HepG2 (cell line): ENCODE results near the gene EMC8. TPM values are rescaled to one million over a fixed set of nuclear protein-coding genes. Genes with fewer than 3 reads are reported as not detected.

Experiments
- ATAC-seq: fragments of 200-7000 bp; cut with Tn5 transposase; 3 replicates; pipeline ENCODE4 v1.9.1; 2020; ENCODE audit warnings: mild to moderate bottlenecking, moderate library complexity
- BruUV-seq: library from RNA; stranded (reverse); fragments of 400-500 nt; replicated peaks from 2 replicates; lab custom pipeline; 2021; lab: Mats Ljungman, UMichigan
- CTCF ChIA-PET: fragments of 300-600 bp; formaldehyde crosslinking; extraction: SDS; loops from one replicate; lab custom pipeline; 2021; ENCODE audit warnings: low total read pairs, inconsistent platforms, low intra/inter-chr PET ratio; lab: Yijun Ruan, JAX
- POLR2A ChIA-PET: fragments of 350-600 bp; sonication (Branson Sonifier 250); formaldehyde crosslinking; loops from one replicate; lab custom pipeline; 2020; ENCODE audit warnings: antibody characterized with exemption, inconsistent platforms; lab: Yijun Ruan, JAX
- DNase-seq: peaks from one replicate; pipeline ENCODE4 v3.0.0-alpha.2; 2015; ENCODE audit warnings: low spot score
- FAIRE-seq: peaks from 3 replicates; lab custom pipeline; 2011; peaks lifted over from hg19 to GRCh38; lab: Jason Lieb, UNC
- H2AFZ ChIP-seq: one replicate; pipeline ENCODE4 v1.6.1; 2011; ENCODE audit warnings: low read length, inconsistent platforms
- H3K27ac ChIP-seq: fragments of 300-600 bp; 3 replicates; pipeline ENCODE4 v1.8.0; 2011; ENCODE audit warnings: mixed run types, mild to moderate bottlenecking, mixed read lengths, low read length, inconsistent platforms; ENCODE audit not compliant: insufficient read depth; ENCODE audit errors: extremely low read length
- H3K27me3 ChIP-seq, 2 experiments: fragments of 200-600 bp in 1 of 2; 2 replicates in 1 of 2; 3 replicates in 1 of 2; pipeline versions ENCODE4 v1.6.0 to v1.8.0; 2011; ENCODE audit warnings: low read length in 2 of 2, mild to moderate bottlenecking in 2 of 2, moderate library complexity in 2 of 2, inconsistent platforms in 1 of 2; ENCODE audit not compliant: insufficient read depth in 2 of 2, control insufficient read depth in 1 of 2
- H3K36me3 ChIP-seq, 2 experiments: fragments of 200-600 bp in 1 of 2; replicated peaks in 1 of 2; 2 replicates in 1 of 2; 3 replicates in 1 of 2; pipeline versions ENCODE4 v1.5.1 to v1.8.0; 2011; ENCODE audit warnings: low read length in 2 of 2, inconsistent platforms in 1 of 2; ENCODE audit not compliant: insufficient read depth in 2 of 2, control insufficient read depth in 1 of 2
- H3K4me1 ChIP-seq: 2 replicates; pipeline ENCODE4 v1.5.1; 2012; ENCODE audit warnings: low read length, inconsistent platforms; ENCODE audit not compliant: insufficient read depth
- H3K4me2 ChIP-seq: 2 replicates; pipeline ENCODE4 v1.6.0; 2011; ENCODE audit warnings: low read depth, low read length, inconsistent platforms
- H3K4me3 ChIP-seq, 3 experiments: fragments of 200-600 bp in 1 of 3; sonication (generic), shearing (Covaris generic) in 1 of 3; replicated peaks in 1 of 3; 2 replicates each; pipeline ENCODE4 v1.5.1; 2011 to 2016; ENCODE audit warnings: low read length in 3 of 3, inconsistent platforms in 2 of 3, low read depth in 2 of 3, mild to moderate bottlenecking in 2 of 3, control low read depth in 1 of 3, mixed read lengths in 1 of 3; ENCODE audit not compliant: insufficient read depth in 1 of 3
- H3K79me2 ChIP-seq: one replicate; pipeline ENCODE4 v1.6.1; 2011; ENCODE audit warnings: low read length, inconsistent platforms; ENCODE audit not compliant: insufficient read depth
- H3K9ac ChIP-seq: 2 replicates; pipeline ENCODE4 v1.6.0; 2011; ENCODE audit warnings: mild to moderate bottlenecking, low read depth, low read length, inconsistent platforms; ENCODE audit not compliant: insufficient read depth
- H3K9me3 ChIP-seq: 2 replicates; pipeline ENCODE4 v1.5.1; 2012; ENCODE audit warnings: mild to moderate bottlenecking, low read length
- H4K20me1 ChIP-seq: 2 replicates; pipeline ENCODE4 v1.6.0; 2011; ENCODE audit warnings: inconsistent platforms, mild to moderate bottlenecking, low read length, moderate library complexity; ENCODE audit not compliant: insufficient read depth
- BRCA1 ChIP-seq: sonication (generic); formaldehyde crosslinking; IDR thresholded peaks from 2 replicates; pipeline ENCODE4 v1.4.0; 2020; ENCODE audit warnings: missing genetic modification reagents
- FOXP1 ChIP-seq, 2 experiments: fragments of 450-650 bp in 1 of 2; IDR thresholded peaks; 2 replicates each; pipeline ENCODE4 v1.6.1; 2017 to 2018; ENCODE audit warnings: antibody characterized with exemption in 1 of 2
- GATA4 ChIP-seq: sonication (generic); IDR thresholded peaks from 2 replicates; pipeline ENCODE4 v1.6.1; 2016; ENCODE audit warnings: antibody characterized with exemption, low read depth, borderline replicate concordance
- HNF4A ChIP-seq: sonication (generic); formaldehyde crosslinking; IDR thresholded peaks from 2 replicates; pipeline ENCODE4 v1.4.0; 2020; ENCODE audit warnings: missing genetic modification reagents
- KAT7 ChIP-seq: IDR thresholded peaks from 2 replicates; pipeline ENCODE4 v1.6.1; 2018; ENCODE audit warnings: borderline replicate concordance, missing compliant biosample characterization
- KAT8 ChIP-seq: IDR thresholded peaks from 2 replicates; pipeline ENCODE4 v1.6.1; 2016; ENCODE audit warnings: missing genetic modification reagents, missing compliant biosample characterization
- NR2F6 ChIP-seq, 2 experiments: IDR thresholded peaks; 2 replicates each; pipeline ENCODE4 v1.6.1; 2016; ENCODE audit warnings: antibody characterized with exemption in 1 of 2, mild to moderate bottlenecking in 1 of 2
- RARG ChIP-seq: sonication (generic); formaldehyde crosslinking; IDR thresholded peaks from 2 replicates; pipeline ENCODE4 v1.4.0; 2020; ENCODE audit warnings: low read depth, mild to moderate bottlenecking, missing genetic modification reagents
- SAFB2 ChIP-seq: sonication (generic); formaldehyde crosslinking; IDR thresholded peaks from 2 replicates; pipeline ENCODE4 v1.5.1; 2020; ENCODE audit warnings: missing genetic modification reagents, low read depth, mild to moderate bottlenecking, borderline replicate concordance
- SALL1 ChIP-seq: sonication (generic); formaldehyde crosslinking; IDR thresholded peaks from 2 replicates; pipeline ENCODE4 v1.8.0; 2022; ENCODE audit warnings: mild to moderate bottlenecking, missing genetic modification reagents
- SPEN ChIP-seq: sonication (generic); formaldehyde crosslinking; IDR thresholded peaks from 2 replicates; pipeline ENCODE4 v1.5.1; 2020; ENCODE audit warnings: low read depth, mild to moderate bottlenecking, missing genetic modification reagents
- SRY ChIP-seq: sonication (generic); formaldehyde crosslinking; IDR thresholded peaks from 2 replicates; pipeline ENCODE4 v1.8.0; 2022; ENCODE audit warnings: mild to moderate bottlenecking, missing genetic modification reagents
- TEAD3 ChIP-seq: optimal IDR thresholded peaks from 2 replicates; pipeline ENCODE3; 2016; ENCODE audit warnings: borderline replicate concordance
- ZFP37 ChIP-seq: sonication (generic); formaldehyde crosslinking; IDR thresholded peaks from 2 replicates; pipeline ENCODE4 v1.4.0; 2020; ENCODE audit warnings: missing genetic modification reagents, borderline replicate concordance
- ZNF292 ChIP-seq: sonication (generic); formaldehyde crosslinking; IDR thresholded peaks from 2 replicates; pipeline ENCODE4 v1.8.1; 2022; ENCODE audit warnings: mild to moderate bottlenecking, low read depth, missing genetic modification reagents, borderline replicate concordance
- ZNF350 ChIP-seq: sonication (generic); formaldehyde crosslinking; IDR thresholded peaks from 2 replicates; pipeline ENCODE4 v1.4.0; 2020; ENCODE audit warnings: mild to moderate bottlenecking, low read depth, missing genetic modification reagents, borderline replicate concordance
- ZNF446 ChIP-seq: sonication (generic); formaldehyde crosslinking; IDR thresholded peaks from 2 replicates; pipeline ENCODE4 v1.5.0; 2020; ENCODE audit warnings: mild to moderate bottlenecking, missing genetic modification reagents
- ZNF547 ChIP-seq: sonication (generic); formaldehyde crosslinking; IDR thresholded peaks from 2 replicates; pipeline ENCODE4 v1.5.1; 2020; ENCODE audit warnings: mild to moderate bottlenecking, missing genetic modification reagents
- ZNF557 ChIP-seq: sonication (generic); formaldehyde crosslinking; IDR thresholded peaks from 2 replicates; pipeline ENCODE4 v1.4.0; 2020; ENCODE audit warnings: missing genetic modification reagents
- ZNF709 ChIP-seq: sonication (generic); formaldehyde crosslinking; IDR thresholded peaks from 2 replicates; pipeline ENCODE4 v1.5.0; 2020; ENCODE audit warnings: mild to moderate bottlenecking, missing genetic modification reagents
- ZSCAN25 ChIP-seq: sonication (generic); formaldehyde crosslinking; IDR thresholded peaks from 2 replicates; pipeline ENCODE4 v1.8.0; 2022; ENCODE audit warnings: mild to moderate bottlenecking, missing genetic modification reagents
- WGBS: methylation state at CpG from one replicate; pipeline ENCODE4 v1.1.6; 2017; ENCODE audit warnings: low lambda C conversion rate; 5-methylcytosine and 5-hydroxymethylcytosine counted together
- in situ Hi-C: cut with HindIII; loops from 2 replicates; pipeline ENCODE4 v1.10.0; 2017; ENCODE audit warnings: low pct_unique_long_range_greater_than_20kb; ENCODE audit not compliant: extremely low pct_ligation_motif_present
- intact Hi-C: fragments of 100-400 bp; cut with micrococcal nuclease; formaldehyde crosslinking; loops from one replicate; pipeline ENCODE4 v1.10.0; 2022; ENCODE audit not compliant: unreplicated experiment
- polyA plus RNA-seq, 8 experiments: library from polyadenylated mRNA; depleted of rRNA in 3 of 8; stranded (reverse) in 7 of 8; unstranded in 1 of 8; fragments of >200 nt; fragmentation: Illumina TruSeq in 4 of 8; extraction: Trizol in 4 of 8; gene quantifications; 2 replicates each; pipeline versions ENCODE4 v1.2.1 to v1.2.3, GENCODE V29; 2011 to 2016; ENCODE audit warnings: low read depth in 4 of 8, missing spikeins in 1 of 8, mixed read lengths in 1 of 8; ENCODE audit not compliant: insufficient read depth in 1 of 8
- total RNA-seq, 5 experiments: library from RNA; depleted of rRNA; stranded (reverse); fragments of >200 nt; fragmentation: Illumina TruSeq; extraction: Trizol; gene quantifications; 2 replicates each; pipeline ENCODE4 v1.2.3, GENCODE V29; 2016; ENCODE audit warnings: low read depth in 1 of 5
- TF ChIP-seq, protein P1 (sequence below): sonication (generic); formaldehyde crosslinking; IDR thresholded peaks from 2 replicates; pipeline ENCODE4 v1.8.1; 2022; ENCODE audit warnings: mild to moderate bottlenecking, missing genetic modification reagents

The EMC8 gene
- total and polyA plus RNA-seq, 2 of the 13 experiments (the other 11 are each of a cell fraction or from before 2014, with no cell fraction given) = 55.0 to 76.0 TPM

DNA sequence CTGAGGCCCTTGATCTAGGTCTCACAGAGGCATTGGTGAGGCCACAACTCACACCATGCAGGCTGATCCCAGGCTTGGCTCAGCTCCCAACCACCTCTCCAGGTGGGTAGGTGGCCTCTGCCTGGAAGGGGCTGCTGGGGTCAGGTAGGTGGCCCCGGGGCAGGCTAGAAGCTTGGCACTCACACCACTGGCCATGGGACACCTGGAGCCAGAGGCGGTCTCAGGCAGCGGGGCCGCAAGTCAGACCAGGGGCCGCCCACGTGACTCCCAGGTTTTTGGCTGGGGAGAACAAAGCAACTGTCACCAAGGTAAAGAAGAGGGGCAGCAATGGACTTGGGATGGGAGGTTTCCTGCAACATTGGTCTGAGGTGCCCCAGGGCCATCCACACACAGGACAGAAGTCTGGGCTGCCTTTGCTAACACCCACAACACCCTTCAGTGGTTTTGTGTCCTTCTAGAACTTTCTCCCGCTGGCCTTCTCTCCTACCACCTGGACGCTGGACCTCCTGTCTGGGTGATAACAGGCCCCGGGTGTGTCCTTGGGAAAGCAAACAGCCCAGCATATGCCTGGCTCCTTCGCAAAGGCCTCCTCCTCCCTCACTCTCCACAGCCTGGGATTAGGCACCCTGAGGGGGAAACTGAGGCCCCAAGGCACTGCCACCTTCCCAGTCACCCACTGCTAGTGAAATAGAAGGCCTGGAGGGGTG, 64.9 kb downstream of the EMC8 start:
- CTCF ChIA-PET = no interaction called here
- Histone ChIP-seq H3K27me3 (peaks cover 8 to 19% of the 10 kb centered on the region in 2 experiments; a peak in 4 of 5 replicates), H3K27ac (no peak overlapping the region), H3K79me2 (no peaks in the 10 kb centered on the region), H4K20me1 (no peaks in the 10 kb centered on the region), H3K4me3 (0 out of 6 replicates have a peak overlapping the region, but pooled peaks of 1 of the 3 experiments have one; percentile 6), H3K36me3 (no peaks in the 10 kb centered on the region), H2AFZ (no peak overlapping the region), H3K4me2 (0 out of 2 replicates have a peak overlapping the region, but pooled peaks have one; percentile 4), H3K9ac (no peak overlapping the region), H3K9me3 (no peaks in the 10 kb centered on the region), H3K4me1 (peaks cover 45% of the 10 kb centered on the region)
- ATAC-seq (peak; percentile 31), DNase-seq (no peak), FAIRE-seq (no peak)
- 36% methylated on average over 10 of the region's 10 CpGs for WGBS
- POLR2A ChIA-PET = no interaction called here
- no TSS peak for BruUV-seq
- intact Hi-C loops (no loop called here), in situ Hi-C loops (no loop called here)
- TF ChIP-seq NR2F6 (IDR thresholded peaks at IDR 0.05) (no peak), NR2F6 (CRISPR knock-in tag; IDR thresholded peaks at IDR 0.05) (no peak), TEAD3 (peak; percentile 8), FOXP1 (IDR thresholded peaks at IDR 0.05) (no peak), FOXP1 (CRISPR knock-in tag; IDR thresholded peaks at IDR 0.05) (peak; percentile 5; the same call in 1 of the 2 replicates), BRCA1 (CRISPR knock-in tag) (peak; percentile 53; the same call in 1 of the 2 replicates), ZNF547 (CRISPR knock-in tag) (0 out of 2 replicates have a peak, but pooled peaks have one; percentile 40), SRY (CRISPR knock-in tag) (0 out of 2 replicates have a peak, but pooled peaks have one; percentile 38), HNF4A (CRISPR knock-in tag) (peak; percentile 9; the same call in 1 of the 2 replicates), KAT8 (no peak), RARG (CRISPR knock-in tag) (no peak), ZNF350 (CRISPR knock-in tag) (0 out of 2 replicates have a peak, but pooled peaks have one; percentile 36), SPEN (CRISPR knock-in tag) (no peak; the same call in 1 of the 2 replicates), KAT7 (CRISPR knock-in tag) (no peak), ZSCAN25 (CRISPR knock-in tag) (no peak), ZNF446 (CRISPR knock-in tag) (0 out of 2 replicates have a peak, but pooled peaks have one; percentile 39), ZFP37 (CRISPR knock-in tag) (0 out of 2 replicates have a peak, but pooled peaks have one; percentile 27), SALL1 (CRISPR knock-in tag) (0 out of 2 replicates have a peak, but pooled peaks have one; percentile 26), SAFB2 (CRISPR knock-in tag) (0 out of 2 replicates have a peak, but pooled peaks have one; percentile 31), ZNF557 (CRISPR knock-in tag) (0 out of 2 replicates have a peak, but pooled peaks have one; percentile 20), ZNF709 (CRISPR knock-in tag) (0 out of 2 replicates have a peak, but pooled peaks have one; percentile 23), GATA4 (no peak), ZNF292 (CRISPR knock-in tag) (peak; percentile 64; the same call in 1 of the 2 replicates)
- TF ChIP-seq, protein P1, sequence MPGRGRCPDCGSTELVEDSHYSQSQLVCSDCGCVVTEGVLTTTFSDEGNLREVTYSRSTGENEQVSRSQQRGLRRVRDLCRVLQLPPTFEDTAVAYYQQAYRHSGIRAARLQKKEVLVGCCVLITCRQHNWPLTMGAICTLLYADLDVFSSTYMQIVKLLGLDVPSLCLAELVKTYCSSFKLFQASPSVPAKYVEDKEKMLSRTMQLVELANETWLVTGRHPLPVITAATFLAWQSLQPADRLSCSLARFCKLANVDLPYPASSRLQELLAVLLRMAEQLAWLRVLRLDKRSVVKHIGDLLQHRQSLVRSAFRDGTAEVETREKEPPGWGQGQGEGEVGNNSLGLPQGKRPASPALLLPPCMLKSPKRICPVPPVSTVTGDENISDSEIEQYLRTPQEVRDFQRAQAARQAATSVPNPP (CRISPR knock-in tag) = no peak
